ENCODE results near the gene COX7B2. TPM values are rescaled to one million over a fixed set of nuclear protein-coding genes. Genes with fewer than 3 reads are reported as not detected.

Gene COX7B2
- total and polyA plus RNA-seq, 5 experiments from 2014 or later: not detected

DNA sequence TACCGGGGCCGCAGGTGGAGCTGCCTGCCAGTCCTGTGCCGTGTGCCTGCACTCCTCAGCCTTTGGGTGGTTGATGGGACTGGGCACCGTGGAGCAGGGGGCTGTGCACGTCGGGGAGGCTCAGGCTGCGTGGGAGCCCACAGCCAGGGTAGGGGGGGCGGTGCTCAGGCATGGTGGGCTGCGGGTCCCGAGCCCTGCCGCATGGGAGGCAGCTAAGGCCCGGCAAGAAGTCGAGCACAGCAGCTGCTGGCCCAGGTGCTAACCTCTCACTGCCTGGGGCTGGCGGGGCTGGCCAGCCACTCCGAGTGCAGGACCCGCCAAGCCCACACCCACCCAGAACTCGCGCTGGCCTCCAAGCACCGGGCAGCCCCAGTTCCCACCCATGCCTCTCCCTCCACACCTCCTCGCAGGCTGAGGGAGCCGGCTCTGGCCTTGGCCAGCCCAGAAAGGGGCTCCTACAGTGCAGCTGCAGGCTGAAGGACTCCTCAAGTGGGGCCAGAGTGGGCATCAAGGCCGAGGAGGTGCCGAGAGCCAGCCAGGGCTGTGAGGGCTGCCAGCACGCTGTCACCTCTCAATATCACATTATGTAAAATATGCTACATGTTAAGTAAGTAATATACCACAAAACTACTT lies 104.1 kb downstream of the COX7B2 start:
- peaks cover 0 to 10% (median 6%) of the 10 kb centered on the region in 9 donors for H3K9me3 Mint-ChIP-seq
- no peak overlapping the region for H3K27ac Mint-ChIP-seq
- DNase-seq (peak in 1 of 10 donors; percentile 55), ATAC-seq (no peak)
- no peaks in the 10 kb centered on the region for H3K36me3 Mint-ChIP-seq
- no peaks in the 10 kb centered on the region for H3K27me3 Mint-ChIP-seq
- POLR2A ChIA-PET: no interaction called here
- H3K4me3 Mint-ChIP-seq: no peak overlapping the region
- no peaks in the 10 kb centered on the region for H3K4me1 Mint-ChIP-seq

GRCh38 chr4:46793036-46793435 lies 116.0 kb downstream of the COX7B2 start:
- ATAC-seq: no peak
- Mint-ChIP-seq H3K4me3 (no peak overlapping the region), H3K27me3 (peaks cover 0 to 11% (median 0%) of the 10 kb centered on the region in 5 donors), H3K4me1 (no peaks in the 10 kb centered on the region), H3K36me3 (no peaks in the 10 kb centered on the region), H3K9me3 (peaks cover 0 to 26% (median 5%) of the 10 kb centered on the region in 9 donors), H3K27ac (no peak overlapping the region)
- POLR2A ChIA-PET: no interaction called here
- no peak for DNase-seq

DNA sequence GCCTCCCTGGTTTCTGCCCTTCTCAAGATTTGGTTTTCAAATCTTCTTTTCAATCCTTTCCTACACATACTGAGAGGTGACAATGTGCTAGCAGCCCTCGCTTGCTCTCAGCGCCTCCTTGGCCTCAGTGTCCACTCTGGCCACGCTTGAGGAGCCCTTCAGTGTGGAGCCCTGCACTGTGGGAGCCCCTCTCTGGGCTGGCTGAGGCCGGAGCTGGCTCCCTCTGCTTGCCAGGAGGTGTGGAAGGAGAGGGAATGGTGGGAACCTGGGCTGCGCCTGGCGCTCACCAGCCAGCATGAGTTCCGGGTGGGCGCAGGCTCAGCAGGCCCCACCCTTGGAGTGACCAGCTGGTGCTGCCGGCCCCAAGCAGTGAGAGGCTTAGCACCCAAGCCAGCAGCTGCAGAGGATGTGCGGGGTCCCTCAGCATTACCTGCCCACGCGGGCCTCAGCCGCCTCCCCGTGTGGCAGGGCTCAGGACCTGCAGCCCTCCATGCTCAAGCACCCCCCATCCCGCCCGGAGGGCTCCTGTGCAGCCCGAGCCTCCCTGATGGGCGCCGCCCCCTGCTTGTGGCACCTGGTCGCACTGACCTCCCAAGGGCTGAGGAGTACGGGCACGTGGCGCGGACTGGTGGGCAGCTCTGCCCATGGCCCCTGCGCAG lies 127.5 kb downstream of the COX7B2 start:
- ATAC-seq: no peak
- POLR2A ChIA-PET: no interaction called here
- Mint-ChIP-seq H3K9me3 (peaks cover 0 to 14% (median 0%) of the 10 kb centered on the region in 9 donors), H3K4me3 (no peak overlapping the region), H3K27me3 (no peaks in the 10 kb centered on the region), H3K27ac (no peak overlapping the region), H3K36me3 (no peaks in the 10 kb centered on the region), H3K4me1 (no peaks in the 10 kb centered on the region)
- peak in 1 of 10 donors; percentile 53 for DNase-seq

GRCh38 chr4:46765465-46765864 lies 143.6 kb downstream of the COX7B2 start:
- Mint-ChIP-seq H3K36me3 (no peaks in the 10 kb centered on the region), H3K4me3 (no peak overlapping the region), H3K9me3 (peaks cover 0 to 10% (median 0%) of the 10 kb centered on the region in 9 donors), H3K4me1 (no peaks in the 10 kb centered on the region), H3K27me3 (peaks cover 0 to 10% (median 1%) of the 10 kb centered on the region in 5 donors), H3K27ac (no peak overlapping the region)
- POLR2A ChIA-PET: no interaction called here
- ATAC-seq (no peak), DNase-seq (no peak)

DNA sequence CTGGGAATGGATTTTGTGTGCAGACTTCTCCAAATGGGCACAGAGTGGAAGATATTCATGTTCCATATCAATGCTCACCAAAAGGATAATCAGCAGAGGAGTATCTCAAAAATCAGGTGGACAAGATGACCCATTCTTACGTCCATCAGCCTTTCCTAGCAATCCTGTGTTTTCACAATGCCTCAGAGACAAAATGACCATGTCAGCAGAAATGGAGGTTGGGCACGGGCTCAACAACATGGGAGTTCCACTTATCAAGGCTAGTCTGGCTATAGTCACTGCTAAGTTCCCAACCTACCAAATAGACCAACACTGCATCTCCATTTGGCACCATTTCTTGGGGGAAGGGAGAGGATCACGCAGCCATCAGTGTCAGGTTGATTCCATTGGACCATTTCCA lies 179.0 kb downstream of the COX7B2 start:
- ATAC-seq: no peak
- Mint-ChIP-seq H3K36me3 (peaks cover 0 to 7% (median 0%) of the 10 kb centered on the region in 3 donors), H3K4me1 (no peaks in the 10 kb centered on the region), H3K27ac (no peak overlapping the region), H3K9me3 (peaks cover 3 to 29% (median 14%) of the 10 kb centered on the region in 9 donors), H3K4me3 (no peak overlapping the region), H3K27me3 (peaks cover 5 to 26% (median 10%) of the 10 kb centered on the region in 5 donors)
- no peak for DNase-seq
- POLR2A ChIA-PET: no interaction called here

GRCh38 chr4:46720055-46720454 lies 189.0 kb downstream of the COX7B2 start:
- Mint-ChIP-seq H3K36me3 (peaks cover 0 to 5% (median 0%) of the 10 kb centered on the region in 3 donors), H3K27ac (no peak overlapping the region), H3K27me3 (peaks cover 0 to 11% (median 4%) of the 10 kb centered on the region in 5 donors), H3K4me1 (no peaks in the 10 kb centered on the region), H3K4me3 (no peak overlapping the region), H3K9me3 (peaks cover 0 to 16% (median 4%) of the 10 kb centered on the region in 9 donors)
- DNase-seq (no peak), ATAC-seq (no peak)
- POLR2A ChIA-PET: no interaction called here

GRCh38 chr4:46717950-46718349 lies 191.1 kb downstream of the COX7B2 start:
- H3K27me3 Mint-ChIP-seq: no peaks in the 10 kb centered on the region
- POLR2A ChIA-PET: no interaction called here
- H3K36me3 Mint-ChIP-seq: no peaks in the 10 kb centered on the region
- peaks cover 0 to 9% (median 3%) of the 10 kb centered on the region in 9 donors for H3K9me3 Mint-ChIP-seq
- ATAC-seq (no peak), DNase-seq (no peak)
- H3K4me3 Mint-ChIP-seq: no peak overlapping the region
- no peak overlapping the region for H3K27ac Mint-ChIP-seq
- H3K4me1 Mint-ChIP-seq: no peaks in the 10 kb centered on the region

DNA sequence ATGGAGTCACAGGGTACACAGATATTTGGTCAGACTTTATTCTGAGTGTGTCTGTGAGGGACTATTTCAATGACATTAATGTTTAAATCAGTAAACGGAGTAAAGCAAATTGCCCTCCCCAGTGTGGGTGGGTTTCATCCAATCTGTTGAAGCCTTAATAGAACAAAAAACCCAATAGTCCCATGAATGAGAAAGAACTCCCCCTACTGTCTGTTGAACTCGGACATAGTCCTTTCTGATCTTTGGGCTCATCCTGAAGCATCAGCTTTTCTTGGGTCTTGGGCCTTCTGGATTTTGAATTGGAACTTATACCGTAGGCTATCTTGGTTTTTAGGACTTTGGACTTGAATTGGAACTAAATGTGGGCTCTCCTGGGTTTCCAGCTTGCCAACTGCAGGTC lies 193.6 kb downstream of the COX7B2 start:
- no peak for DNase-seq
- no peaks in the 10 kb centered on the region for H3K36me3 Mint-ChIP-seq
- H3K9me3 Mint-ChIP-seq: peaks cover 0 to 9% (median 0%) of the 10 kb centered on the region in 9 donors
- H3K4me3 Mint-ChIP-seq: no peak overlapping the region
- no peak for ATAC-seq
- POLR2A ChIA-PET: no interaction called here
- no peaks in the 10 kb centered on the region for H3K4me1 Mint-ChIP-seq
- no peak overlapping the region for H3K27ac Mint-ChIP-seq
- no peaks in the 10 kb centered on the region for H3K27me3 Mint-ChIP-seq

GRCh38 chr4:46698891-46699290 lies 210.2 kb downstream of the COX7B2 start:
- H3K9me3 Mint-ChIP-seq: peaks cover 0 to 24% (median 5%) of the 10 kb centered on the region in 9 donors
- H3K4me1 Mint-ChIP-seq: no peaks in the 10 kb centered on the region
- no peak overlapping the region for H3K4me3 Mint-ChIP-seq
- no peaks in the 10 kb centered on the region for H3K36me3 Mint-ChIP-seq
- no peak for DNase-seq
- ATAC-seq: no peak
- no peaks in the 10 kb centered on the region for H3K27me3 Mint-ChIP-seq
- POLR2A ChIA-PET: no interaction called here
- H3K27ac Mint-ChIP-seq: no peak overlapping the region

Other genes with a start within 250 kb of the COX7B2 start
- not detected for gene GABRA4, start 84.3 kb upstream of the COX7B2 start, total RNA-seq
- gene GABRA4, start 84.3 kb upstream of the COX7B2 start, polyA plus RNA-seq: not detected
- not detected for gene GABRB1, start 122.3 kb upstream of the COX7B2 start, total RNA-seq
- not detected for gene GABRB1, start 122.3 kb upstream of the COX7B2 start, polyA plus RNA-seq